Measurements from ENCODE around the gene LSM12.
"Not testable (repeated sequence)": the region's sequence is repeated elsewhere in the genome, so short reads cannot be mapped to it uniquely, and the experiment has no call there.

LSM12 gene

GRCh38 chr17:44053125-44053872, 13.2 kb downstream of the LSM12 start:
- H3K4me3 ChIP-seq (ENCODE audit: low read length), result no peak overlapping the region
- DNase-seq (ENCODE audit: low read depth), result no peak
- TF ChIP-seq CTCF (IDR thresholded peaks at IDR 0.05; ENCODE audit: insufficient read depth, low read depth, low read length, missing control alignments), result no peak

- DNase-seq (ENCODE audit: low read depth), result no peak
- TF ChIP-seq CTCF (IDR thresholded peaks at IDR 0.05; ENCODE audit: insufficient read depth, low read depth, low read length, missing control alignments), result no peak
- no peak overlapping the region for H3K4me3 ChIP-seq (ENCODE audit: low read length)
Measured at GRCh38 chr17:44049294-44050060, 17.0 kb downstream of the LSM12 start.

- not testable (repeated sequence) for DNase-seq (ENCODE audit: low read depth); H3K4me3 ChIP-seq (ENCODE audit: low read length)
Measured at GRCh38 chr17:44046893-44047292, 19.6 kb downstream of the LSM12 start.

- no peak for DNase-seq (ENCODE audit: low read depth)
- no peak overlapping the region for H3K4me3 ChIP-seq (ENCODE audit: low read length)
- TF ChIP-seq CTCF (IDR thresholded peaks at IDR 0.05; ENCODE audit: insufficient read depth, low read depth, low read length, missing control alignments), result no peak
Measured at GRCh38 chr17:44045486-44045885, 21.0 kb downstream of the LSM12 start.

- TF ChIP-seq CTCF (IDR thresholded peaks at IDR 0.05; ENCODE audit: insufficient read depth, low read depth, low read length, missing control alignments), result no peak
- H3K4me3 ChIP-seq (ENCODE audit: low read length), result no peak overlapping the region
- peak; percentile 67 for DNase-seq (ENCODE audit: low read depth)
Measured at GRCh38 chr17:44044071-44044470, 22.4 kb downstream of the LSM12 start.

GRCh38 chr17:44043272-44043696, 23.2 kb downstream of the LSM12 start:
- no peak overlapping the region for H3K4me3 ChIP-seq (ENCODE audit: low read length)
- peak; percentile 23 for DNase-seq (ENCODE audit: low read depth)
- TF ChIP-seq CTCF (IDR thresholded peaks at IDR 0.05; ENCODE audit: insufficient read depth, low read depth, low read length, missing control alignments), result no peak

DNA sequence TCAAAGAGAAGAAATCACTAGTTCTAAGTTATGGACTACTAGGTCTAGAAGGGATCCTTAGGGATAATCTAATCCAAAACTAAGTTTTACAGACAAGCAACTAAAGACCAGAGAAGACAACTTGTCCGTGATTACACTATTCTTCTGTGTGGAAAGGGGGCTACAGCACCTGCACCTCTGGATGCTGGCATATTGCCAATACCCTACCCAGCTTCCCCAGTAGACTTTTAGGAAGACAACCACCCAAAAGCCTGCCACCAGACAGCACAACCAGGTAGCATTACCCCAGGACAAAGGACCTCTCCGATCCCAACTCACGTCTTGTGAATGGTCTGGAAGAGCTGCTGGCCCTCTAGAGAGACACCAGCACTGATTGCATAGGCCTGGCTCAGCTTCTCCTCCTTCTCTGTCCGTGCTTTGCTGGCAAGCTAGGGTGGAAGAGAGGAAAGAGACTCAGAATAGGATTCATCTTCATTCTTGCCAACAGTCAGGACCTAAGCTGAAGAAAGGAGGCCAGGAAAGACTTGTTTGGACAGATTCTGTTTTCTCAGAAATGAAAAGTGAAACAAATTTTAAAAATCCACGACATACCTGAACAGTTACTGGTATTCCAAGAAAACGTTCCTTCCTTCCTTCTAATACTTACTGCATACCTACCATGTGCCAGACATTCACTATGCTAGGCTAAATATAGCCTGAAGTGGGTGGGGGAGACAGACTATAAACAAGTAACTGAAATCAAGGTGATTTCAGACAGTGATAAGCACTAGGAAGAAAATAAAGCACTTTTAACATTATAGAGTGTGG, 26.4 kb downstream of the LSM12 start:
- DNase-seq (ENCODE audit: low read depth), result peak; percentile 71
- no peak for TF ChIP-seq CTCF (IDR thresholded peaks at IDR 0.05; ENCODE audit: insufficient read depth, low read depth, low read length, missing control alignments)
- H3K4me3 ChIP-seq (ENCODE audit: low read length), result no peak overlapping the region
